Lower lobe of right lung (tissue), 2 donors: ENCODE data around the gene GABRA6. TPM values are rescaled to one million over a fixed set of nuclear protein-coding genes. Genes with fewer than 3 reads are reported as not detected.

Source experiments
- ATAC-seq, 2 donors: fragments of 200-7000 bp; cut with Tn5 transposase; one replicate each; pipeline ENCODE4 v1.9.1; 2020 to 2022; ENCODE audit warnings: mild to moderate bottlenecking in 2 of 2, moderate library complexity in 2 of 2
- DNase-seq: peaks from one replicate; pipeline ENCODE4 v3.0.0-alpha.2; 2020
- H3K27ac ChIP-seq: fragments of 200-600 bp; one replicate; pipeline ENCODE4 v1.8.0; 2022
- H3K27me3 ChIP-seq: fragments of 200-600 bp; one replicate; pipeline ENCODE4 v1.8.0; 2022; ENCODE audit warnings: low read depth
- H3K36me3 ChIP-seq: fragments of 200-600 bp; one replicate; pipeline ENCODE4 v1.8.0; 2022; ENCODE audit warnings: mild to moderate bottlenecking
- H3K4me1 ChIP-seq: fragments of 200-600 bp; one replicate; pipeline ENCODE4 v1.8.0; 2022
- H3K4me3 ChIP-seq: fragments of 200-600 bp; one replicate; pipeline ENCODE4 v1.8.0; 2022; ENCODE audit warnings: mild to moderate bottlenecking
- H3K9me3 ChIP-seq: fragments of 200-600 bp; one replicate; pipeline ENCODE4 v1.8.0; 2022
- CTCF ChIP-seq: fragments of 200-600 bp; IDR thresholded peaks from one replicate; pipeline ENCODE4 v1.8.0; 2022; ENCODE audit warnings: antibody characterized with exemption, mild to moderate bottlenecking
- intact Hi-C: fragments of 100-400 bp; cut with DNase I; formaldehyde crosslinking; loops from one replicate; pipeline ENCODE4 v1.11.0; 2022
- total RNA-seq: library from RNA; stranded (reverse); fragmentation: NEBNext Ultra II Directional; extraction: Animal tissue kit (Norgen Biotek cat#: 25700); gene quantifications from one replicate; pipeline ENCODE4 v1.2.1, GENCODE V29; 2021
- donor health status: DM: no; HTN: yes; CAD: no; lungs with severe emphysema.

Gene GABRA6
- total RNA-seq, 1 donor from 2014 or later = not detected

- Histone ChIP-seq H3K4me1 (no peaks in the 10 kb centered on the region), H3K36me3 (no peaks in the 10 kb centered on the region), H3K9me3 (no peaks in the 10 kb centered on the region), H3K27me3 (no peaks in the 10 kb centered on the region), H3K4me3 (no peak overlapping the region), H3K27ac (no peak overlapping the region)
- intact Hi-C loops = no loop called here
- no peak for TF ChIP-seq CTCF
- DNase-seq (no peak), ATAC-seq (no peak)
Measured at GRCh38 chr5:161751265-161751664, 65.7 kb downstream of the GABRA6 start.

Other genes starting within 250 kb of the GABRA6 start
- gene GABRB2, start 139.0 kb upstream of the GABRA6 start, total RNA-seq = 0.56 TPM
- gene GABRA1, start 162.4 kb downstream of the GABRA6 start, total RNA-seq = not detected